ENCODE data around the gene YOD1. TPM values are rescaled to one million over a fixed set of nuclear protein-coding genes. Genes with fewer than 3 reads are reported as not detected.
A peak's percentile ranks its signal among the peaks of the same experiment; 100 is the strongest.

Gene YOD1
- total RNA-seq, 4 donors from 2014 or later, result 9.6 to 32.0 (median 22.9) TPM

GRCh38 chr1:207089627-207090355, 38.8 kb upstream of the YOD1 start:
- no peak overlapping the region for H3K4me3 ChIP-seq

DNA sequence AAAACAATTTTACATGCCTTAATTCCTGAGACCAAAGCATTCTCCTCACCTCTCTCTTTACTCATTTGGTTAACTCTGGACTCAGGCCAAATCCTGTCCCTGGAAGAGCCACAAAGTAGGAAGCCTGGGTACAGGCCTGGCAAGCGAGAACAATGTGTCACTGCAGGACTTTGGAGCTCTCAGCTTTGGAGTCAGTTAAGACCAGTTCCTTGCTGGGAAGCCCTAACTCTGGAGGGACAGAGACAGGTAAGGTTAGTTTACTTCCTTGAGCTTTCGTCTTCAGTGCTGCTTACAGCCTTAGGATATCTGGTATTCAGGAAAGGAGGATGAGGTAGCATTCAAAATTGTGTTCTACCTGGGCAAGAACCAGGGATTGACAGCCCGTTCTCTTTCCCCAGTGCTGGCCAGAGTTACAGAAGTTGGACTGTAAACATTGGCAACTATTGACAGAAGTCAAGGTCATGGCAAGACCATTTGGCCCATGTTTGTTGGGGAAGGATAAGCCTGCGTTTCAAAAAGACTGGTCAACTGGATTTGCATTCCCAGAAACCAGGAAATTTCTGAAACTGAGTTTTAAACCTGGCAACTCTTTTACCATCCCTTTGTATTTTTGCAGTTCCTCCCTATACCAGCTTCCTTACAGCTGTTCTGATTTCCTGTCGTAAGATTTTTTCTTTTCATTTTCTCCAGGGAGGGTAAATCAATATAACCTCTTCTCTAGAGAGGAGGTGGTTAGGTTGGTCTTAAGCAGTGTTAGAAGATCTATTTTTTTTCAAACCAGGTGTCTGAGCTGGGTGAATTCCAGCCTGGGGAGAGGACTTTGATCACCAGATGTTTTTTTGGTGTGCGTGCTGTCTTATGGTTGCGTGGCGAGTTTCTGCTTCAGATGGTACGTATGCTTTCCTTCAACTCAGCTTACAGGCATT, 38.0 kb upstream of the YOD1 start, which contains the start of gene C4BPB:
Gene C4BPB, plus strand, starts transcription at position 160 of the 926 bp plus-strand sequence. Its CDS starts 672 bp downstream, at position 832.
- no peaks in the 10 kb centered on the region for H3K36me3 ChIP-seq
- H3K9me3 ChIP-seq, result no peaks in the 10 kb centered on the region
- no peaks in the 10 kb centered on the region for H3K27me3 ChIP-seq
- no peak for DNase-seq
- no peak within 1 kb of the TSS for H3K27ac ChIP-seq
- TF ChIP-seq CTCF (IDR thresholded peaks at IDR 0.05) (no peak), POLR2A (IDR thresholded peaks at IDR 0.05) (no peak)
- 73 to 82% methylated on average over 9 of the region's 9 CpGs for WGBS, 2 donors
- intact Hi-C loops (cut with DNase I), result loop anchor here (5.0 kb wide), 1 partner anchor 308 kb away; no protein-coding TSS in a partner anchor
- no peak within 1 kb of the TSS for H3K4me3 ChIP-seq
- no peaks in the 10 kb centered on the region for H3K4me1 ChIP-seq

More at GRCh38 chr1:207089627-207090355, 38.8 kb upstream of the YOD1 start:
- intact Hi-C loops (cut with DNase I), result loop anchor here (5.0 kb wide), 1 partner anchor 308 kb away; no protein-coding TSS in a partner anchor
- Histone ChIP-seq H3K27ac (no peak overlapping the region), H3K27me3 (no peaks in the 10 kb centered on the region), H3K4me1 (no peaks in the 10 kb centered on the region), H3K36me3 (no peaks in the 10 kb centered on the region), H3K9me3 (no peaks in the 10 kb centered on the region)
- TF ChIP-seq POLR2A (IDR thresholded peaks at IDR 0.05), result no peak
- WGBS, 2 donors, result 92 to 96% methylated on average over 12 to 17 of the region's 17 CpGs
- no peak for DNase-seq

GRCh38 chr1:207088161-207088560, 37.2 kb upstream of the YOD1 start:
- Histone ChIP-seq H3K27ac (no peak overlapping the region), H3K4me1 (no peaks in the 10 kb centered on the region), H3K9me3 (no peaks in the 10 kb centered on the region), H3K27me3 (no peaks in the 10 kb centered on the region), H3K4me3 (no peak overlapping the region), H3K36me3 (no peaks in the 10 kb centered on the region)
- no peak for TF ChIP-seq CTCF (IDR thresholded peaks at IDR 0.05)
- TF ChIP-seq POLR2A (IDR thresholded peaks at IDR 0.05), result no peak
- whole genome bisulfite sequencing, 2 donors, result 81 to 95% methylated on average over 2 of the region's 2 CpGs
- DNase-seq, result no peak
- intact Hi-C loops (cut with DNase I), result loop anchor here (5.0 kb wide), 1 partner anchor 309 kb away; no protein-coding TSS in a partner anchor

DNA sequence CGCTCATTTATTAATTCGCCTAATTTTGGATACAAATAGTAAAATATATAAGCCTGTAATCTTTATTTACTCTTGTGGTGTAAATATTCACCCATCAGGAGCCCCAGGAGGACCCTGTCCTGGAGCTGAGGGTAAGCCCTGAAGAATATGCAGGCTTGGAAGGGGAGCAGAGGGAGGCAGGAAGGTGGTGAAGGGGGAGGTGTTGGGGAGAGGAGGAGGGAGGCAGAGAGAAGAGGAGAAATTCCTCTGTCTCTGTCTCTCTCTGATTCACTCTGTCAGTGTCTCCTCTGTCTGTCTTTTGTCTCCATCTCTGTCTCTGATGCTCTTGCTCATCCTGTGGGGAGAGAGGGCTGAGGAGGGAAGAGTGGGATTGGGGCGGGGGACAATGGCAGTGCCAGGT, 34.9 kb upstream of the YOD1 start:
- H3K4me3 ChIP-seq, result no peak overlapping the region
- TF ChIP-seq POLR2A (IDR thresholded peaks at IDR 0.05), result no peak
- no peak for TF ChIP-seq CTCF (IDR thresholded peaks at IDR 0.05)
- no peaks in the 10 kb centered on the region for H3K27me3 ChIP-seq
- no peaks in the 10 kb centered on the region for H3K9me3 ChIP-seq
- H3K4me1 ChIP-seq, result no peaks in the 10 kb centered on the region
- intact Hi-C loops (cut with DNase I), result loop anchor here (5.0 kb wide), 1 partner anchor 311 kb away; no protein-coding TSS in a partner anchor
- no peaks in the 10 kb centered on the region for H3K36me3 ChIP-seq
- DNase-seq, result no peak
- 66 to 74% methylated on average over 3 of the region's 3 CpGs for WGBS, 2 donors
- no peak overlapping the region for H3K27ac ChIP-seq

DNA sequence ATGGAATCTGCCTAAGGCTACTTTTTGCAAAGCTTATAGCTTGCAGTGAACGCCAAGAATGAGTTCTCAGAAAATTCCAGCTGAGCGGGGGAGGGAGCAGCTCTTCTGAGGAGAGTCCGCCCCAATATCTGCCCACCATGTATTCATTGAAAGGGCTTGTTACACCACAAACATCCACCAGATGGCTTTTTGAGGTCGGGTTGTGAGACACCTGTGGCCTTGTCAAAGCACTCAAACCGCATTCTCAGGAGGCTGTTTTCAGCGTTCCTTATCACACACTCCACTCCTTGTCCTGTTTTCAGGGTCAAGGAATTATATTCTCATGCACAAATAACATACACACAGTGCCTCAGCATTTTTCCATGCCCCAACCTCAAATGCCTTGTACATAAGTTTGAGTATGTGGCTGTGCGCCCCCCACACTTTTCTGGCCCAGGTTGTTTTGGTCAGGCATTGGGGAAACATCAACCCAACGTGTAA, 33.7 kb upstream of the YOD1 start:
- H3K27ac ChIP-seq, result no peak overlapping the region
- intact Hi-C loops (cut with DNase I), result loop anchor here (5.0 kb wide), 1 partner anchor 313 kb away; no protein-coding TSS in a partner anchor

More for the DNA sequence above, 33.7 kb upstream of the YOD1 start:
- H3K4me1 ChIP-seq, result no peaks in the 10 kb centered on the region
- TF ChIP-seq CTCF (IDR thresholded peaks at IDR 0.05) (peak; percentile 48 to 75 (median 72)), POLR2A (IDR thresholded peaks at IDR 0.05) (no peak)
- H3K36me3 ChIP-seq, result peaks cover 0 to under 1% (median 0%) of the 10 kb centered on the region in 3 donors
- no peak for DNase-seq
- no peaks in the 10 kb centered on the region for H3K27me3 ChIP-seq
- H3K4me3 ChIP-seq, result no peak overlapping the region
- H3K9me3 ChIP-seq, result no peaks in the 10 kb centered on the region
- WGBS, 2 donors, result 20 to 31% methylated on average over 8 of the region's 8 CpGs

Measured in esophagus squamous epithelium (tissue), 5 donors.